Thyroid gland (tissue), 4 donors: Measurements from ENCODE around the gene ZNF48. TPM values are rescaled to one million over a fixed set of nuclear protein-coding genes. Genes with fewer than 3 reads are reported as not detected.

ENCODE experiments used
- DNase-seq, 2 donors: peaks; one replicate each; pipeline ENCODE4 v3.0.0-alpha.2; 2019
- H3K27ac ChIP-seq, 3 donors: fragments of 200-600 bp; sonication (generic); 1 replicate in 2 of 3; 2 replicates in 1 of 3; pipeline ENCODE4 v1.5.1; 2016 to 2019; ENCODE audit warnings: mild to moderate bottlenecking in 1 of 3, moderate library complexity in 1 of 3
- H3K27me3 ChIP-seq: fragments of 200-600 bp; sonication (generic); one replicate; pipeline ENCODE4 v1.5.1; 2019
- H3K36me3 ChIP-seq, 2 donors: fragments of 200-600 bp; sonication (generic); one replicate each; pipeline ENCODE4 v1.5.1; 2016 to 2019
- H3K4me1 ChIP-seq, 2 donors: fragments of 200-600 bp; sonication (generic); one replicate each; pipeline ENCODE4 v1.5.1; 2017 to 2019
- H3K4me3 ChIP-seq, 3 donors: fragments of 200-600 bp; sonication (generic); replicated peaks in 1 of 3; 1 replicate in 2 of 3; 2 replicates in 1 of 3; pipeline ENCODE4 v1.5.1; 2016; ENCODE audit warnings: mild to moderate bottlenecking in 1 of 3
- H3K9me3 ChIP-seq: fragments of 200-600 bp; sonication (generic); one replicate; pipeline ENCODE4 v1.5.1; 2017
- POLR2A ChIP-seq, 2 donors: fragments of 450-650 bp; IDR thresholded peaks; one replicate each; pipeline ENCODE4 v1.6.1; 2017; ENCODE audit warnings: antibody characterized with exemption in 2 of 2, mild to moderate bottlenecking in 2 of 2, moderate library complexity in 1 of 2
- WGBS, 2 donors: methylation state at CpG; one replicate each; pipeline ENCODE4 v1.1.5; 2017; 5-methylcytosine and 5-hydroxymethylcytosine counted together
- intact Hi-C: fragments of 100-400 bp; cut with DNase I; formaldehyde crosslinking; loops from one replicate; pipeline ENCODE4 v1.15.1; 2023
- total RNA-seq, 4 donors: library from RNA; depleted of rRNA; stranded (reverse); fragments of >200 nt; gene quantifications; one replicate each; pipeline ENCODE4 v1.2.3, GENCODE V29; 2016
- TF ChIP-seq, protein P1 (sequence below), 6 experiments: fragments of 200-600 bp in 3 of 6; fragments of 450-650 bp in 3 of 6; sonication (generic) in 3 of 6; IDR thresholded peaks; one replicate each; pipeline ENCODE4 v1.5.1; 2016 to 2019; ENCODE audit warnings: antibody characterized with exemption in 6 of 6, mild to moderate bottlenecking in 2 of 6, inconsistent platforms in 1 of 6, moderate library complexity in 1 of 6

The ZNF48 gene
- total RNA-seq, 4 donors from 2014 or later = 8.5 to 12.2 (median 9.4) TPM

DNA sequence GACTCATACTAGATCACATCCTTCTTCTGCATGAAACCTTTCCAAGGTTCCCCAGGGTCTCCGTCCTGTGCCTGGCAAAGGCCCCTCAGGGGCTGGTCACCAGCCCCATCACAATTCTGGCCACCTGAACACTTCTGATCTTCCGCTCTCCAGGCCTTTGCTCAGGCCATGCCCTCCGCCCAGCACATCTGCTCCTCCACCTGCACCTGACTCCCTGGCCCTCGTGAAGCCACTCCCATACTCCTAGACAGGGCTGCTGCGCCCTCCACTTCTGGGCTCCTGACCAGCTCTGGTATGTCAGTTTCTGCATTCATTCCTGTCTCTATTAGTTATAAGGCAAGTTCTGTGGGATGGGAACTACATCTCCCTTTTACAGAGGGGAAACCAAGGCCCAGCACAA lies 22.5 kb upstream of the ZNF48 start:
- no peak overlapping the region for H3K27ac ChIP-seq
- H3K9me3 ChIP-seq = no peaks in the 10 kb centered on the region
- no peaks in the 10 kb centered on the region for H3K36me3 ChIP-seq
- TF ChIP-seq POLR2A (IDR thresholded peaks at IDR 0.05) = no peak
- TF ChIP-seq, protein P1, sequence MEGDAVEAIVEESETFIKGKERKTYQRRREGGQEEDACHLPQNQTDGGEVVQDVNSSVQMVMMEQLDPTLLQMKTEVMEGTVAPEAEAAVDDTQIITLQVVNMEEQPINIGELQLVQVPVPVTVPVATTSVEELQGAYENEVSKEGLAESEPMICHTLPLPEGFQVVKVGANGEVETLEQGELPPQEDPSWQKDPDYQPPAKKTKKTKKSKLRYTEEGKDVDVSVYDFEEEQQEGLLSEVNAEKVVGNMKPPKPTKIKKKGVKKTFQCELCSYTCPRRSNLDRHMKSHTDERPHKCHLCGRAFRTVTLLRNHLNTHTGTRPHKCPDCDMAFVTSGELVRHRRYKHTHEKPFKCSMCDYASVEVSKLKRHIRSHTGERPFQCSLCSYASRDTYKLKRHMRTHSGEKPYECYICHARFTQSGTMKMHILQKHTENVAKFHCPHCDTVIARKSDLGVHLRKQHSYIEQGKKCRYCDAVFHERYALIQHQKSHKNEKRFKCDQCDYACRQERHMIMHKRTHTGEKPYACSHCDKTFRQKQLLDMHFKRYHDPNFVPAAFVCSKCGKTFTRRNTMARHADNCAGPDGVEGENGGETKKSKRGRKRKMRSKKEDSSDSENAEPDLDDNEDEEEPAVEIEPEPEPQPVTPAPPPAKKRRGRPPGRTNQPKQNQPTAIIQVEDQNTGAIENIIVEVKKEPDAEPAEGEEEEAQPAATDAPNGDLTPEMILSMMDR (IDR thresholded peaks at IDR 0.05) = no peak
- H3K4me3 ChIP-seq = no peak overlapping the region
- DNase-seq = no peak
- WGBS, 2 donors = 88 to 91% methylated on average over 5 of the region's 5 CpGs
- no peaks in the 10 kb centered on the region for H3K27me3 ChIP-seq
- intact Hi-C loops = no loop called here
- H3K4me1 ChIP-seq = peaks cover 18 to 28% of the 10 kb centered on the region in 2 donors

DNA sequence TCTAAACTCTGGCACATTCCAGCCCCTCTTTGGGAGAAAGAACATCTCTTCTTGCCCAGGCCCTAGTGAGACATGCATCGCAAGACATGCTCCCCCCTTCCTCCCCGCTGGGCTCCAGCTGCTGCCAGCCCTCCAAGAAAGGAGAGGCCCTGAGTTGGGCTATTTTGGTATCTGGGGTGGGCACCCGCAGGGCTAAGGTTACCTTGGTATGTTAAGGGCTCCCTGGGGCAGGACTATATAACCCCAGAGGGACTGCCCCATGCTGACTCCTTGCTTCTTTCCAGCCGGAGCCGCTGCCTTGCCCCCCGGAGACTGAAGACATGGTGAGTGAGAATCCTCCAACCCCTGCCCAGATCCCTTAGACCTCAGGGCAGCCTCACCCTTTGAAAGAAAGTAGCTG lies 20.7 kb upstream of the ZNF48 start, which contains the start of gene MYL11:
Gene MYL11, plus strand, starts transcription at position 265 of the 400 bp plus-strand sequence. Its CDS starts 56 bp downstream, at position 321.
- Histone ChIP-seq H3K4me1 (peaks cover 12 to 21% of the 10 kb centered on the region in 2 donors), H3K9me3 (no peaks in the 10 kb centered on the region), H3K27ac (no peak within 1 kb of the TSS), H3K36me3 (no peaks in the 10 kb centered on the region), H3K4me3 (no peak within 1 kb of the TSS), H3K27me3 (no peaks in the 10 kb centered on the region)
- 90 to 96% methylated on average over 4 to 6 of the region's 6 CpGs for WGBS, 2 donors
- no peak for DNase-seq
- intact Hi-C loops = no loop called here
- TF ChIP-seq, protein P1 (IDR thresholded peaks at IDR 0.05) = no peak
- TF ChIP-seq POLR2A (IDR thresholded peaks at IDR 0.05) = no peak

DNA sequence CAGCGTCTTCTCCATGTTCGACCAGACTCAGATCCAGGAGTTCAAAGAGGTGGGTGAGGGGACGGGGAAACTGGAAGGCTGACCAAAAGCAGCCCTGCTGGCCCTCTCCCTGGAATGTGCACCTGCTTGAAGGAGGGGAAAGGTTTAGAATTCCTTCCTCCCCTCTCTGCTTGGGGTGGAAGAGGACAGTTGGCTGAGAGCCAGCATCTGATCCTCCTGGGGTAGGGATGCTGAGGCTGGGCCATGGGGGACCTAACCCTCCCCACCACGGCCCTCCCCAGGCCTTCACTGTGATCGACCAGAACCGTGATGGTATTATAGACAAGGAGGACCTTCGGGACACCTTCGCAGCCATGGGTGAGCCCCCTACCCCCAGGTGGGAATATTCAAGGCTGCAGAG lies 19.4 kb upstream of the ZNF48 start:
- DNase-seq = no peak
- Histone ChIP-seq H3K4me3 (no peak overlapping the region), H3K36me3 (no peaks in the 10 kb centered on the region), H3K27ac (no peak overlapping the region), H3K4me1 (peaks cover 12 to 21% of the 10 kb centered on the region in 2 donors), H3K27me3 (no peaks in the 10 kb centered on the region), H3K9me3 (no peaks in the 10 kb centered on the region)
- 76 to 85% methylated on average over 4 to 6 of the region's 8 CpGs for WGBS, 2 donors
- intact Hi-C loops = no loop called here
- TF ChIP-seq, protein P1 (IDR thresholded peaks at IDR 0.05) = no peak
- TF ChIP-seq POLR2A (IDR thresholded peaks at IDR 0.05) = no peak

DNA sequence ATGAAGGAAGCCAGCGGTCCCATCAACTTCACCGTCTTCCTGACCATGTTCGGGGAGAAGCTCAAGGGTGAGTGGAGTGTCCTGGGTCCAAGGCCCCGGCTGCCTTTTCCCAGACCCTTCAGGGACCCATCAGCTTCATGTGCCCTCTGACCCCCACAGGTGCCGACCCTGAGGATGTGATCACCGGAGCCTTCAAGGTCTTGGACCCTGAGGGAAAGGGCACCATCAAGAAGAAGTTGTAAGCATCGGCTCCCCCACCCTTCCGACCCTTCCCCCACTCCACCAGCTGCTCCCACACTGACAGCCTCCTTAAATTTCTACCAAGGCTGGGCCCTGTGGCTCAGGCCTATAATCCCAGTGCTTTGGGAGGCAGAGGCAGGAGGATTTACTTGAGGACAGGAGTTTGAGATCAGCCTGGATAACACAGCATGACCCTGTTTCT lies 18.7 kb upstream of the ZNF48 start:
- Histone ChIP-seq H3K9me3 (no peaks in the 10 kb centered on the region), H3K4me1 (peaks cover 12 to 17% of the 10 kb centered on the region in 2 donors), H3K27ac (peak overlapping the region in 2 of 3 donors; percentile 99 to 100), H3K36me3 (no peaks in the 10 kb centered on the region), H3K27me3 (no peaks in the 10 kb centered on the region), H3K4me3 (no peak overlapping the region)
- no peak for TF ChIP-seq POLR2A (IDR thresholded peaks at IDR 0.05)
- TF ChIP-seq, protein P1 (IDR thresholded peaks at IDR 0.05) = no peak
- 94% methylated on average over 3 to 6 of the region's 8 CpGs for WGBS, 2 donors
- intact Hi-C loops = no loop called here
- no peak for DNase-seq

DNA sequence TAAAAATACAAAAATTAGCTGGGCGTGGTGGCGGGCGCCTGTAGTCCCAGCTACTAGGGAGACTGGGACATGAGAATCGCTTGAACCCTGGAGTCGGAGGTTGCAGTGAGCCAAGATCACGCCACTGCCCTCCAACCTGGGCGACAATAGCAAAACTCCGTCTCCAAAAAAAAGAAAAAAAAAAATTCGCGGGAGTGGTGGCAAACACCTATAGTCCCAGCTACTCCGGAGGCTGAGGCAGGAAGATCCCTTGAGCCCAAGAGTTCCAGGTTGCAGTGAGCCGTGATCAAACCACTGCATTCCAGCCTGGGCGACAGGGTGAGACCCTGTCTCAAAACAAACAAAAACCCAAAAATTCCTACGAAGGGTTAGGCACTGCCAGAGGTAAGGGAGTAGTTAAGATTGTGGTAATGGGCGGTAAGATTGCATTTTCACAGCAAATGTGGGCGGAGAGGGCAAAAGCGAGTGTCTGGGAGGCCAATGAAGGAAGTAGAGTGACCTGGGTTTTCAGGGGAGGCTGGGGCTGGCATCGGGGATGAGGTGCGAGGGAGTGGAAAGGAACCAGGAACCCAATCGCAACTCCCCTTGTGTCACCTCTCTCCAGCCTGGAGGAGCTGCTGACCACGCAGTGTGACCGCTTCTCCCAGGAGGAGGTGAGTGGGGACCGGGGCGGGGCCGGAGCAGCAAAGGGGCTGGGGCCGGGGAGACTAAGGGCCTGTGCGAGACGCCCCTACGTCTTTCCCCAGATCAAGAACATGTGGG lies 18.0 kb upstream of the ZNF48 start:
- no peaks in the 10 kb centered on the region for H3K9me3 ChIP-seq
- H3K36me3 ChIP-seq = no peaks in the 10 kb centered on the region
- WGBS, 2 donors = 36 to 37% methylated on average over 22 to 28 of the region's 29 CpGs
- peak; percentile 95 to 96 for DNase-seq
- peaks cover 12 to 15% of the 10 kb centered on the region in 2 donors for H3K4me1 ChIP-seq
- H3K27me3 ChIP-seq = no peaks in the 10 kb centered on the region
- H3K4me3 ChIP-seq = peak overlapping the region in 2 of 3 donors; percentile 69 to 99
- intact Hi-C loops = no loop called here
- peak overlapping the region; percentile 99 to 100 (median 100) for H3K27ac ChIP-seq
- no peak for TF ChIP-seq POLR2A (IDR thresholded peaks at IDR 0.05)
- TF ChIP-seq, protein P1 (IDR thresholded peaks at IDR 0.05) = no peak
